Peyer's patch (tissue), 4 donors: ENCODE measurements around the gene VPS4A.

ENCODE experiments used
- CTCF ChIP-seq, 6 experiments: fragments of 450-650 bp in 4 of 6; fragments of 200-600 bp in 2 of 6; sonication (generic) in 1 of 6; IDR thresholded peaks; one replicate each; pipeline ENCODE4 v1.5.1; 2017 to 2019; ENCODE audit warnings: antibody characterized with exemption in 6 of 6, mild to moderate bottlenecking in 3 of 6, moderate library complexity in 1 of 6
- POLR2A ChIP-seq, 2 donors: fragments of 450-650 bp; IDR thresholded peaks; one replicate each; pipeline ENCODE4 v1.5.1; 2017; ENCODE audit warnings: antibody characterized with exemption in 2 of 2, mild to moderate bottlenecking in 2 of 2, moderate library complexity in 2 of 2

DNA sequence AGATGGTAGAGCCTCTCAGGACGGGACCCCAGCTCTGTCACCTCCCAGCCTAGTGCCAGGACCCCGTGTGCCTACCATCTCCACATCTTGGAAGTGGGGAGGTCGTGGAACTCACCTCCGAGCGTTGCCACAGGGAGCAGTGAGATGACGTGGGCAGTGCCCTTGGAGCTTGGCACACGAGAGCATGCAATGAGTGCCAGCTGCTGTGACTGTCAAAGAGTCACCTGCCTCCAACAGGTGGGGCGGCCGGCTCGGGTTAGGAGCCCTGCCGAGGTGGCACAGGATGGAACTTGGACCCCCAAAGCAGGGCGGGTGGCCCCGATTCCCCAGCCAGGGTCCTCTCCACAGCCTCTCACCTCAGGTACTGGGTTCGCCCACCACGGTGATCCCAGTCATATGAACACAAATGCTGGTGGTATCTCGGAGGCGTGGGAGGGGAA lies 5.5 kb downstream of the VPS4A start:
- TF ChIP-seq POLR2A (IDR thresholded peaks at IDR 0.05), result no peak
- no peak for TF ChIP-seq CTCF (IDR thresholded peaks at IDR 0.05)
